Calu3 (cell line): ENCODE results near the gene GPR142. TPM values are rescaled to one million over a fixed set of nuclear protein-coding genes. Genes with fewer than 3 reads are reported as not detected.

ENCODE experiments used
- BruUV-seq: library from RNA; stranded (reverse); fragments of 400-500 nt; replicated peaks from 2 replicates; lab custom pipeline; 2021; lab: Mats Ljungman, UMichigan
- CTCF ChIA-PET: fragments of 300-600 bp; sonication (Branson Sonifier 250); formaldehyde crosslinking; loops from one replicate; lab custom pipeline; 2022; ENCODE audit warnings: antibody characterized with exemption; lab: Charles Lee
- DNase-seq: peaks from one replicate; pipeline ENCODE4 v3.0.0; 2022
- H3K27ac Mint-ChIP-seq: one replicate; pipeline ENCODE4 v1.8.0; 2022; ENCODE audit warnings: mixed read lengths; ENCODE audit not compliant: unreplicated experiment
- H3K27me3 Mint-ChIP-seq: one replicate; pipeline ENCODE4 v1.8.0; 2022; ENCODE audit warnings: mixed read lengths; ENCODE audit not compliant: unreplicated experiment
- H3K36me3 Mint-ChIP-seq: one replicate; pipeline ENCODE4 v1.8.0; 2022; ENCODE audit warnings: mild to moderate bottlenecking, moderate library complexity, mixed read lengths; ENCODE audit not compliant: insufficient read depth, unreplicated experiment
- H3K4me1 Mint-ChIP-seq: one replicate; pipeline ENCODE4 v1.8.0; 2022; ENCODE audit warnings: mild to moderate bottlenecking, low read depth, mixed read lengths; ENCODE audit not compliant: unreplicated experiment
- H3K4me3 Mint-ChIP-seq: one replicate; pipeline ENCODE4 v1.8.0; 2022; ENCODE audit warnings: mild to moderate bottlenecking, low read depth, moderate library complexity, mixed read lengths; ENCODE audit not compliant: unreplicated experiment
- H3K9me3 Mint-ChIP-seq: one replicate; pipeline ENCODE4 v1.8.0; 2022; ENCODE audit warnings: low read depth, mixed read lengths; ENCODE audit not compliant: unreplicated experiment
- CTCF ChIP-seq: fragments of 200-600 bp; IDR thresholded peaks from one replicate; pipeline ENCODE4 v1.8.0; 2022; ENCODE audit warnings: antibody characterized with exemption; ENCODE audit not compliant: unreplicated experiment
- intact Hi-C: fragments of 100-400 bp; cut with micrococcal nuclease; formaldehyde crosslinking; loops from one replicate; pipeline ENCODE4 v1.10.0; 2022; ENCODE audit not compliant: unreplicated experiment
- total RNA-seq: library from RNA; stranded (reverse); gene quantifications from 2 replicates; pipeline ENCODE4 v1.2.3, GENCODE V29; 2022

GPR142 gene
- total RNA-seq, 1 experiment from 2014 or later = not detected

DNA sequence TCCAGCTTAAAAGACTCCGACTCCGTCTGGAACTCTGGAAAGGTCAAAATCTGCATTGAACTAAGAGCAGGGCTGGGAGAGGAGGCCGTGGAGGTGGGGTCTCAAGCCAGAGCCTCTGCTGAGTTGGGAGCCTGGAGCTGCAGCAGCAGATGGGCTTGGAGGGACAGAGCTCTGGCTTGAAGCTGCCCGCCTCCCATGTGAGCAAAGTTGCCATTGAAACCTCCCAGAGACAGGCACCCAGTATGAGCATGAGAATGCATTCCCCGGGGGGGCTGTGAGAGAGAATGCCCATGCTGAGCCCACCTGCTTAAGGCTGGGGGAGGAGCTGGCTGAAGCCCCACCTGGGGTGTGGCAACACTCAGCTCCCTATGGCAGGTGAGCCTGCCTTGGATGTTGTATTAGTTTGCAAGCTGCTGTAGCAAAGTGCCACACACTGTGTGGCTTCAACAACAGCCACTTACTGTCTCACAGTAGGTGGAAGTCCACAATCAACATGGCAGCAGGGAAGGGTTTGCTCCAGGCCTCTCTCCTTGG is 31.7 kb upstream of the GPR142 start:
- CTCF ChIA-PET = interaction anchor here (0.6 to 1.1 kb wide), 2 partner anchors 27 to 948 kb away, joined by 3 to 4 read pairs; no protein-coding TSS in a partner anchor
- no TSS peak for BruUV-seq
- Mint-ChIP-seq H3K4me3 (no peak overlapping the region), H3K36me3 (no peaks in the 10 kb centered on the region), H3K27me3 (peaks cover 97% of the 10 kb centered on the region), H3K9me3 (no peaks in the 10 kb centered on the region), H3K4me1 (no peaks in the 10 kb centered on the region), H3K27ac (no peak overlapping the region)
- intact Hi-C loops = no loop called here
- no peak for DNase-seq
- no peak for TF ChIP-seq CTCF

- no TSS peak for BruUV-seq
- intact Hi-C loops = no loop called here
These were observed 31.0 kb upstream of the GPR142 start for GRCh38 chr17:74336307-74336706.

DNA sequence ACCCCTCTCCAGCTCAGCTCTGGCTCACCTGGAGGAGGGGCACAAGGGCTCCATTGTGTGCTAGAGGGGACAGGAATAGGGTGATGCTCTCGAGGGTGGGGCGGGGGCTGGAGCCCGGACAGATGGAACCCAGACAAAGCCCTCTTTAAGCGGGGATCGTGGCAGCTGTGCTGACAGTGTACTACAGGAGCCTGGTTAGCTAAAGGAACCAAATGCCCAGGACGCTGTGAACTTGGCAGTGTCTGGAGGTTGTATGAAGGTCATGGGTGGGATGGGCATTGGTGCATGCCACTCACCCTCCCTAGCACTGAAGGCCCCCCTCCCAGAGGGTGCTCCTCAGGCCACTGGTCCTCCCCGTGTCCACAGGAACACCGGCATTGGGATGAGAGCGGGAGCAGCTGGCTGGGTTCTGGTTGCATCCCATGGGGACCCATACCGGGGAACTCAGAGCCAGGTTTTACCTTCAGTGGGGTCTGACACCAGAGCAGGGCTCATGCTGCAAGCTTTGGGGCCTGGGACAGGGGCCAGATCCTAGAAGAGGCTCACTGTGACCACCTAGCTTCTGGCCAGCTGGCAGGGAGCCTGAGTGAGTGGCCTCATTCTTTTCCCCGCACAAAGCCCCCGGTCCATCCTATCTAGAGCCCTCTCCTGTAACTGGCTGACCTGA is 29.3 kb upstream of the GPR142 start:
- no peak for DNase-seq
- H3K4me1 Mint-ChIP-seq = no peaks in the 10 kb centered on the region
- no peak for TF ChIP-seq CTCF
- intact Hi-C loops = no loop called here
- no TSS peak for BruUV-seq
- H3K27me3 Mint-ChIP-seq = peaks cover 87% of the 10 kb centered on the region
- H3K9me3 Mint-ChIP-seq = no peaks in the 10 kb centered on the region
- CTCF ChIA-PET = no interaction called here
- no peaks in the 10 kb centered on the region for H3K36me3 Mint-ChIP-seq
- no peak overlapping the region for H3K27ac Mint-ChIP-seq
- H3K4me3 Mint-ChIP-seq = no peak overlapping the region

More at GRCh38 chr17:74336307-74336706, 31.0 kb upstream of the GPR142 start:
- H3K9me3 Mint-ChIP-seq = no peaks in the 10 kb centered on the region
- no peak overlapping the region for H3K4me3 Mint-ChIP-seq
- H3K27me3 Mint-ChIP-seq = peaks cover 97% of the 10 kb centered on the region
- TF ChIP-seq CTCF = no peak
- CTCF ChIA-PET = no interaction called here
- no peaks in the 10 kb centered on the region for H3K36me3 Mint-ChIP-seq
- DNase-seq = no peak
- H3K27ac Mint-ChIP-seq = no peak overlapping the region
- no peaks in the 10 kb centered on the region for H3K4me1 Mint-ChIP-seq

GRCh38 chr17:74339537-74340195 is 27.6 kb upstream of the GPR142 start:
- BruUV-seq = no TSS peak
- TF ChIP-seq CTCF = no peak
- Mint-ChIP-seq H3K9me3 (no peaks in the 10 kb centered on the region), H3K4me3 (no peak overlapping the region), H3K27ac (no peak overlapping the region), H3K4me1 (no peaks in the 10 kb centered on the region), H3K36me3 (no peaks in the 10 kb centered on the region), H3K27me3 (peaks cover 82% of the 10 kb centered on the region)
- intact Hi-C loops = no loop called here
- DNase-seq = no peak
- CTCF ChIA-PET = no interaction called here
